Renal cortical epithelial cell (primary cell): ENCODE results near the gene RPLP1. TPM values are rescaled to one million over a fixed set of nuclear protein-coding genes. Genes with fewer than 3 reads are reported as not detected.

ENCODE experiments used
- DNase-seq: peaks from one replicate; pipeline ENCODE4 v3.0.0-alpha.2; 2011; ENCODE audit warnings: low read depth
- total RNA-seq: library from RNA; depleted of rRNA; stranded (reverse); fragments of >200 nt; gene quantifications from 2 replicates; pipeline ENCODE4 v1.2.3, GENCODE V29; 2014

Gene RPLP1
- total RNA-seq, 1 donor from 2014 or later = 25.3 TPM

DNA sequence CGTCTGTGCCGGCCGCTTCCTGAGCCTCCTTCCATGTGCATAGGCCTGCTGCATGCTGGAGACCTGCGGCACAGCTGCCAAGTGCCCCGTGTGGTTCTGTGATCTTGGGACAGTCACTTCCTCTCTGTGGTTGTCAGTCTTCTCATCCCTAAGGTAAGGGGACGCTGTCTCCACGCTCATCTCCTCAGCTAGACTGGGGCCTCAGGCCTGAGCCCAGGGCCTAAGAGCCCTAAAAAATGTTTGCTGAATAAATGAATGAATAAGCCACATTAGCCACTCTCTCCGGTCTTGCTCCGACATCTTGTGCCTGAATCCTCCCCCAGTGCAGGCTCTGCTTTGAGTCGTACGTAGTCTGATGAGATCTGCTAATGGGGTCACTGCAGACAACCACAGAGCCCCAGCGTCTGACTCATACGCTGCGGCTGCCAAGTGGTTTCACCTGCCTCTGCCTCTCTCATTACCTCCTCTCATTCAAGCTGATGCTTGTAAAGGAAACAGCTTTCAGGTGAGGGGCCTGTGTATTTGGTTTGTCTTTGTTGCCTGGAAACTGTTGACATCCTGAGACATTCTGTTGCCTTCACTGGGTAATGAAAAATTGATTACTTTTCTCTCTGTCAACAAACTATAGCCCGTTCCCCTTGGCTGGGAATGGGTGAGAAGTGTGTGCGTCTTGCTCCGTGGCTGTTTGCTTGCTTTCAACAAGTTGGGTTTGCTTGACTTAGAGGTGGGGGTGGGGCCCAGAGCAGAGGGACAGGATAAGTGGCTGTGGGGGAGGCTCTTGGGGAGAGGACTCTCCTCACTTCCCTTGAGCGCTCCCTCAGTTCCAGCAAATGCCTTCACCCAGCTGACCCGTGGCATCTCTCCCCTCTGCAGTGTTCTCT, 15.9 kb downstream of the RPLP1 start:
- peak; percentile 94 for DNase-seq

DNA sequence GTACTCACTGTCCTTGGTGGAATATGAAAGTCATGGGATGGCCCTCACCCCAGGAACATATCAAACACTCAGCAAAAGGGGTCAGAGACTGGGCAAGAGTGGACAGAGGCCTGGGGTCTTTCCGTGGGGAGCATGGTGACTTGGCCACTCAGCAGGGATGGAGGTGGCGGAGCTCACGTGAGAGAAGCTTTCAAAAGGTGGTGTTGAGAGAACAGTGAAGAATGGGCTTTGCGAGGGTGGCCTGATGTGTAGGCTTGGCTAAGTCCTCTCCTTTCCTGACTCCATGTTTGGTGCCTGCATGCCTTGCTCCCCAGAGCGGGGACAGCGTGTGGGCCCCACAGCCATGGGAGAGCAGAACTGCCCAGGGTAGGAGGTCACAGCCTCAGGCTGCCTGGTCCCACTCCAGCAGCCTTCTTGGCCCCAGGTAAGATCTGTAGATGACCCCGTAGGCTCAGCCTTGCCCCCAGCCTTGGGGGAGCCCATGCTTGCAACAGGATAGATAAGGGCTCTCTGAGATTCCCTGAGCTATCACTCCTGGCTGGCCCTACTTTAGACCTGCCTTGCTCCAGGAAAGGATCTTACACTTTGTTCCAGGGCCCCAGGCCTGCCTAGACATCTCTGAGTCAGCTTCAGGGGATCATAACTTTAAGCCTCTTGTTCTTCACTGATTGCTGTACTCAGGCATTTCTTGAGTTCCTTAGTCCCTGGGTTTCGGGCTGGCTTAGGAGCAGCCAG, 17.0 kb downstream of the RPLP1 start:
- DNase-seq = peak; percentile 61

DNA sequence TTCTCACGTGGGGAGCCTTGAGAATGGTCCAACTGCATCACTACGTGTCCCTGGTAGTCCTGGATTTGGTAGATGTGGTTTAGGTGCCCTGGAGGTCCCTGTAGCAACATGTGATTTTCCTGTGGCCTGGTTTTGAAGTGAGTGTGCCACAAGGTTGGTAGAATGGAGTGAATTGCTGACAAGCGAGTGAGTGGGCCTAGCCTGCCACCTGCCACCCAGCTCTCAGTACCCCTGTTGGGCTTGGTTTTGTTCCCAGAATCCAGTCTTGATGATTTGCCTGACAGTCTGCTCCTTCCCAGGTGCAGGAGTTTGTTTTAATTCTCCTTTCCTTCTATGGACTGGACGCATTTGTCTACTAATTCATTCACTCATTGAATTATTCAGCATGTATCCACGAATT, 19.4 kb downstream of the RPLP1 start:
- no peak for DNase-seq

DNA sequence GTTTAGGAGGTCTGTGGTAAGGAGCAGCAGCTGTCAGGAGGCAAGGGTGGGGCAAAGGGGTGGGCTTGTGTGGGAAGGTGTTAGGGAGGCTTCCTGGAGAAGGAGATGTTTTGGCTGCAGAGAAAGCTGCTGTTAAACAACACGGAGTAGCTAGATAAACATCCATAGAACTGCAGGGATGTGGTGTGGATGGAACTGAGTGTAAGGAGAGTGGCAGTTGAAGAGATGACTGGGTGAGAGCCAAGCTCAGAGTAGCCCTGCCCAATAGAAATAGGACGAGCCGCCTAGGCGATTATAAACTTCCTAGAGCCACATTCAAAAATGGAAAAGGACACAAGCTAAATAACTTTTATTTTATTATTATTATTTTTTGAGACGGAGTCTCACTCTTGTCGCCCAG, 19.9 kb downstream of the RPLP1 start:
- DNase-seq = no peak

- no peak for DNase-seq
Observed at GRCh38 chr15:69474291-69474690, 21.7 kb downstream of the RPLP1 start.

DNA sequence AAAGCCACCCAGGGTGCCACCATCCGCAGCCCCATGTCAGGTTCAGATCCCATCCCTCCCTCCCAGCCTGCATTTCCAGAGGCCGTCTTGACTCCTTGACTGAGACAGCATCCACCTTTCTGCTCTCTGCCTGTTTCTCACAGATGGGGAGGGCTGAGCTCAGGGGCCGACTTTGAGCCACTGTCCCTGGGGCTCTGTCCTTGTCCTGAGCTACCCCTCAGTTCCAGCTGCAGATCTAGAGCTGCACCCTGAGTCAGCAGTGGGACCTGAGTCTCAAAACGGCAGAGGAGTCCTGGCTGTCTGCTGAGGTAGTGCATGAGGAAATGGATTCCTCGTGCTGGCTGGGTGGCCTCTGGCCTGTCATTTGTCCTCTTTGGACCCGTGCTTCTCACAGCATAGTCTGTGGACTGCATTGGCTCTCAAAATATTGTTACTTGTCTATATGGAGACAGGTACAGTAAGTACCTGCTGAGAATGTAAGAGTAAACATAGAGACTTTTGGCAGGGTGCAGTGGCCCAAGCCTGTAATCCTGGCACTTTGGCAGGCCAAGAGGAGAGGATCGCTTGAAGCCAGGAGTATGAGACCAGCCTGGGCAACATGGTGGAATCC, 22.3 kb downstream of the RPLP1 start:
- DNase-seq = no peak

- peak; percentile 52 for DNase-seq
Observed at GRCh38 chr15:69475769-69476358, 23.2 kb downstream of the RPLP1 start.

GRCh38 chr15:69476704-69477473, 24.3 kb downstream of the RPLP1 start:
- DNase-seq = no peak

DNA sequence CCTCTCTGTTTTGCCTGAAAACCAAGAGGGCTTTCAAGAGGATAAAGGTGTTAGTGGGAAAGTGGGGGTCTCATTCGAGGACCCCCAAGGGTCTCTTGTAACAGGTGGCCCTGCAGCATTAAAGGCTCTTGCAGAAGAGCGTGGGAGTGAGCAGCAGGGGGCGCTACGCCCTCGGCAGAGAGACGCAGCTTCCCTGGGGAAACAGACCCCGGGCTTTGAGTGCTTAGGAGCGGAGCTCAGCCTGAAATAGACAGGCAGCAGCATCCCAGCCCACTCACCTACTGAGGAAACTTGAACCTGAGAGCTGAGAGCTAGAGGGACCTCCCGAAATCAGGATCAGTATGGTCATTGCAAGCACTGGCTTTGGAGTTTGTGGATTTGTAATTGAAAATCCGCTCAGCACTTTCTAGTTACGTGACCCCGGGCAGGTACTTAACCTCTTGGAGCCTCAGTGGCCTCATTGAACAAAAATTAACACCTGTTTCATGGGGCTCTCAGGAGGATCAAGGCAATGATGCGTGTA, 25.7 kb downstream of the RPLP1 start:
- DNase-seq = peak; percentile 31

DNA sequence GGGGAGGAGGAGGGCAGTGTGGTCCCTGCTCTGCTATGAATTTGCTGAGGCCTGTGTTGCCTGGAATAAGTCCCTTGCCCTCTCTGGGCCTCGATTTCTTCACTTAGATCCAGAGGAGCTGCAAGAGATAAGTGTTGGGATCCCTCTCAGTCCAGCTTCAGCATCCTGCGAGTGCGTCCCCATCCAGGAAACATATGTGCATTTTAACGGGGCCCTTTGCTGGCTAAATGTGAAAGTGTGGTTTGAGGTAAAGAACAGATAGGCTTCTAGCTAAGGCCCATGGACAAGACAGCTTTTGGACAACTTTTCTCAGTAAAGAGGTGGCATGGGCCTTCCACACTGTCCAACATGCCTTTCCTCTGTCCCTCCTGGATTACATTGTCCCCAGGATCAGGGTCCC, 26.5 kb downstream of the RPLP1 start:
- no peak for DNase-seq

DNA sequence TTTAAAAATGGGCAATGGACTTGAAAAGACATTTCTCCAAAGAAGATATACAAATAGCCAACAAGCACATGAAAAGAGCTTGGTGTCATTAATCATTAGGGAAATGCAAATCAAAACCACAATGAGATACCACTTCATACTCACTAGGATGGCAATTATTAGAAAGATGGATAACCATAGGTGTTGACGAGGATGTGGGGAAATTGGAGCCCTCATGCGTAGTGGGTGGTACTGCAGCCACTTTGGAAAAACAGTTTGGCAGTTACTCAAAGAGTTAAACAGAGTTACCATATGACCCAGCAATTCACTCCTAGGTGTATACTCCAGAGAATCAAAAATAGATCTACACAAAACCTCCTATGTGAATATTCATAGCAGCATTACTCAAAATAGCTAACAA, 27.4 kb downstream of the RPLP1 start:
- no peak for DNase-seq

- DNase-seq = peak; percentile 39
Observed at GRCh38 chr15:69480932-69481331, 28.3 kb downstream of the RPLP1 start.

GRCh38 chr15:69482686-69483256, 30.2 kb downstream of the RPLP1 start:
- no peak for DNase-seq

GRCh38 chr15:69484837-69485236, 32.2 kb downstream of the RPLP1 start:
- no peak for DNase-seq

- no peak for DNase-seq
Observed at GRCh38 chr15:69486481-69487110, 34.0 kb downstream of the RPLP1 start.

DNA sequence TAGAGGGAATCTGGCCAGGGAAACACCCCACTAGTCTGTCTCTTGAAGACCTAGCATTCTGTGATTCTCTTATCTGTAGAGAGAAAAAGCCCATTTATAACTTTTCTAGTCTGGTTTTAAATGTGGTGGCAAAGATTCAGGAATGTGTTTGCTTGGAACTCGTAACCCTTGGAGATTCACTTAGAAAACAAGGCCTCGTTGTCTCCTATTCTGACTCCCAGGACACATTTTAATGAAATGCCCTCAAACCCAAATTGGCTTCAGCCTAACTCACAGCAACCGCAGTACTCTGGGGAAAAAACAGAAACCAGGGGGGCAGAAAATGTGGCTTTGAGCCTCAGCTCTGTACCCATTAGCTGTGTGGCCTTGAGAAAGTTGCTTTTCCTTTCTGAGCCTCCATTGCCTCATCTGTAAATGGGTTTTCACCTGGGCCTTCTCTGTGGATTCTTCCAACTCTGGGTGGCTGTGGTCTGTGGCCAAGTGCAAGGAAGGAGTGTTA, 36.5 kb downstream of the RPLP1 start:
- no peak for DNase-seq

DNA sequence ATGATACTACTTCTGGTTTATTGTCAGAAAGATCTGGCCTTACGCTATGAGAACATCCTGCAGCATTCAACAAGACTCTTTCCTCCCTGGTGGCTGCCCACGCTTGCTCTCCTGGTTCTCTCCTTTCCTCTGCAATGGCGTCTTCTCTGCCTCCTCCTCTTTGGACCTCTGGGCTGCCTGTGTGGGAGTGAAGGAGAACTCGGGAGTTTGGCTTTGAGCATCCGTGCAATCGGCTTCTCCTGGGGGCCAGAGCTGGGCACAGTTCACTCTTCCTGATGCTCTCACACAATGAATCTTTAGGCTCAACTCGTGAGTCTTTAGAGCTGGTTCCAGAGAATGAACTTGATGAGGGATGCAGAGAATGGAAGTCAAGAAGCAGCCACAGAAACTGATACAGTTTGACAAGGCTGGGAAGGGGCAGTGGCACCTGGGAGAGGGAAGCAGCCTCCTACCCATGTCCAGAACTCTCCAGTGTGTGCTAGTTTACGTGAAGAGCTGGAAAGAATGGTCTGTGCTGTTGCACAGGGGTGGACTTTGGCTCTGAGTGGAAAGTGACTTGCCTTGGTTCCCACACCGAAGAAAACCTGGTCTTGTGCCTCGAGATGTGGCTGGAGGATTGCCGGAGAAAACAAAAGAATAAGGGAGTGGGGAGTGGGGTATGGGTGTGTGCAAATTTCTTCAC, 37.9 kb downstream of the RPLP1 start:
- DNase-seq = no peak

DNA sequence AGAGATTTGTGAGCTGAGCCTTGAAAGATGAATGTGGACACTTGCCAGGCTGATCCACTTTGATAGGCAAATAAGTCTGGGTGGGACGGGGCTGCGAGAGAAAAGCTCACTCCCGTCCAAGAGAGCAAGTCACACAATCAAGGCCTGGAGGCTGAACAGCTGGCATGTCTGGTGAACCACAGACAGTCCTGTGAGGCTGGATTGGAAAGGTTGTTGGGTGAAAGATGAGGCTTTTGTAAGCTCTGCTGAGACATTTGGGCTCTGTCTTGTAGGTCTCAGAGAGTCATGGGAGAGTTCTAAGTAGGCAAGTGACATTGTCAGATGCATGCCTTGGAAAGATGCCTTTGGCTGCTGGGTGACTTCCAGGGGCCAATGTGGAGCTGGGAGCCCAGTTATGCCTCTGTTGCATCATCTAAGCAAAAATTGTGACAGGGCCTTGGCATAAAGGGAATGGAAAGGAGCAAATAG, 38.5 kb downstream of the RPLP1 start:
- no peak for DNase-seq

GRCh38 chr15:69493406-69493805, 40.8 kb downstream of the RPLP1 start:
- no peak for DNase-seq

- DNase-seq = no peak
Observed at GRCh38 chr15:69496001-69496400, 43.4 kb downstream of the RPLP1 start.
